DND-41 (cell line): ENCODE results near the gene FHIT.

Experiments
- CTCF ChIP-seq: IDR thresholded peaks from 2 replicates; pipeline ENCODE4 v1.5.1; 2012; ENCODE audit warnings: borderline replicate concordance, low read length, moderate library complexity, mild to moderate bottlenecking; ENCODE audit not compliant: poor library complexity, severe bottlenecking; ENCODE audit errors: extremely low read depth
- EZH2 ChIP-seq: IDR thresholded peaks from 3 replicates; pipeline ENCODE4 v1.6.1; 2012; ENCODE audit warnings: borderline replicate concordance, low read depth, mild to moderate bottlenecking, moderate library complexity, low read length, inconsistent platforms; ENCODE audit not compliant: severe bottlenecking

- TF ChIP-seq CTCF (no peak), EZH2 (no peak)
Observed at GRCh38 chr3:59876533-59877062, 1374.7 kb downstream of the FHIT start.
